Esophagus muscularis mucosa (tissue), 3 donors: ENCODE measurements around the gene RRP9.

Experiments
- CTCF ChIP-seq, 3 experiments: fragments of 200-600 bp in 2 of 3; fragments of 450-650 bp in 1 of 3; sonication (generic) in 2 of 3; IDR thresholded peaks; one replicate each; pipeline ENCODE4 v1.5.1; 2017 to 2019; ENCODE audit warnings: antibody characterized with exemption in 3 of 3, mild to moderate bottlenecking in 2 of 3, moderate library complexity in 1 of 3
- POLR2A ChIP-seq: fragments of 450-650 bp; IDR thresholded peaks from one replicate; pipeline ENCODE4 v1.6.1; 2017; ENCODE audit warnings: antibody characterized with exemption, moderate library complexity, mild to moderate bottlenecking, low read depth

GRCh38 chr3:51957520-51958205 lies 16.0 kb upstream of the RRP9 start:
- no peak for TF ChIP-seq CTCF (IDR thresholded peaks at IDR 0.05)
- no peak for TF ChIP-seq POLR2A
